Caki2 (cell line): ENCODE measurements around the gene COL9A2. TPM values are rescaled to one million over a fixed set of nuclear protein-coding genes. Genes with fewer than 3 reads are reported as not detected.
A peak's percentile ranks its signal among the peaks of the same experiment; 100 is the strongest.

Experiments
- DNase-seq: peaks from one replicate; pipeline ENCODE4 v3.0.0-alpha.2; 2015; ENCODE audit warnings: low read depth
- in situ Hi-C: cut with HindIII; loops from 2 replicates; pipeline ENCODE4 v1.10.0; 2016; ENCODE audit warnings: low sequenced_read_pairs, low pct_unique_long_range_greater_than_20kb, mixed read lengths
- total RNA-seq: library from RNA; depleted of rRNA; stranded (reverse); fragments of >200 nt; shearing (Covaris generic); gene quantifications from 2 replicates; pipeline ENCODE4 v1.2.3, GENCODE V29; 2014; ENCODE audit warnings: low replicate concordance

The COL9A2 gene
- total RNA-seq, 1 experiment from 2014 or later: not detected

DNA sequence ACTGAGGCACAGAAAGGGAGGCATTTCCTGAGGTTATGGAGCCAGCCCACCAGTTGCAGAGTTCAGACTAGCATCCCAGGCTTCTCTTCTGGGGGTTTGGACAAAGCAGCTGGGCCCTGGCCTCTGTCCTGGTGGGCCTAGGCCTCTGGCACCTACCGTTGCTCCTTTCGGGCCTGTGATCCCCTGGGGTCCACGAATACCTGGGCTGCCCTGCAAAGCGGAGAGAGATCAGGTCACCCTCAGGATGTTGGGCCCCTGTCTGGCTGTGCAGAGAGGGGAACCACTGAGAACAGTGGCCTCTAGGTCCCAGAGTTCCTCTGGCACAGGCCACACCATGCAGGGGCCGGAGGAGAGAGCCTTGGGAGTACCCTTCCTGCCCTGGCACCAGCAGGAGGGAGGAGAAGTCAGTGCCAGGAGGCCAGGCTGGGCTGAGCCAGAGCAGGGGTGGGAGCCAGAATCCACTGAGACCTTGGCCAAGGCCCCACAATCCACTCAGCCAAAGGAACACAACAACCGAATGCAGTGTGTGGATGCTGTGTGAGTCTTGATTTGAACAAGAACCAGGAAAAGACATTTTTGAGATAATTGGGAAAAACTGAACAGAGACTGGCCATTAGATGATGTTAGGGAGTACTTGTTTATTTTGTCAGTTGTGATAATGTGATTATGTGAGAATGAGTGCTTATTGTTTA is 8.9 kb downstream of the COL9A2 start:
- DNase-seq: no peak
- in situ Hi-C loops: no loop called here

DNA sequence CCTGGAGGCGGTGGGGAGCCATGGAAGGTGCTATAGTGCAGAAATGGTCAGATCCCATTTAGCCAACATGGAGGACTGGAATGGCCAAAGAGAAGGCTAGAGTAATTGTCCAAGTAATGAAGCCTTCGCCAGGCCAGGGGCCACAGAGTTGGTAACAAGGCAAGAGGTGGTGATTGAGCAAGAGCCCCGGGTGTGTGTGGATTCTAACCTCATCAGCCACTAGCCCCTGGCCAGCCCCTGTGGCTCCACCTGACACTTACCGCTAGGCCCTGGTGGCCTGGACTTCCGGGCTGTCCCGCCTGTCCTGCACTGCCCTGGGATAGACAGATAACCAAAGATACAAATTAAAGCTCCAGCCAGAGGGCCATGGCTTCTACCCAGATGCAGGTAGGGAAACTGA is 9.9 kb downstream of the COL9A2 start:
- DNase-seq: no peak

DNA sequence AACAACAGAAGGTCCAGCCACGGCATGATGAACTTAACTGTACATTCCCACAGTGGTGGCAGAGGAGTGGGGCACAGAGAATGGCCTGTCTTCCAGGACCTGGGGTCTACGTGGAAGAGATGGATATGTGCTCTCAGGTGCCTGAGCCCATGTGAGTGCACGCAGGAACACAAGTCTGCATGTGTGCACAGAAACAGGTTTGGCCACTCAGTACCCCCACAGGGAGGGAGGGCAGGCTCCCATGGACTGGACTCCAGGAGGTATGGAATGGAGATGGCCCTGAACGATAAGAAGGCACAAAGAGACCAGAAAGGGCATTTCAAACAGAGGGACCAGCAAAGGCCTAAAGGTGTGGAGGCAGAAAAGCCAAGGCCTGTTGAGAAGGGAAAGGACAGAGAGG is 10.8 kb downstream of the COL9A2 start:
- in situ Hi-C loops: no loop called here
- DNase-seq: no peak

More for the DNA sequence above, 9.9 kb downstream of the COL9A2 start:
- in situ Hi-C loops: no loop called here

DNA sequence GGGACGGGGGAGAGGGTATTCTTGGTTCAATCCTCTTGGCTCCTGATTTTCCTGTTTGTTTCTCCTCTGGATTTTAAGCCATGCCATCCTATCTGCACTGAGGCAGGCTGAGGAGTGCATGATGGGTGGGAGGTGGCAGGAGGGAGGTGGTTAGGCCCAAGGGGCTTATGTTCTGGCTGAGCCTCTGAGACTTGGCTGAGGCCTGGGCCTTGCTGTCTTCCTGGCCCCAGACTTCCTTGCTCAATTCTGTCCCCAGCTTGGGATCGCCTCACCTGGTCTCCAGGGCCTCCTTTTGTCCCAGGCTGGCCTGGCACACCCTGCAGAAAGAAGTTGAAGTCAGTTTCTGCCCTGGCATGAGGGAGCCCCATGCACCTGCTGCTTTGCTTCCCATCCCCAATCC is 11.2 kb downstream of the COL9A2 start:
- in situ Hi-C loops: no loop called here
- no peak for DNase-seq

DNA sequence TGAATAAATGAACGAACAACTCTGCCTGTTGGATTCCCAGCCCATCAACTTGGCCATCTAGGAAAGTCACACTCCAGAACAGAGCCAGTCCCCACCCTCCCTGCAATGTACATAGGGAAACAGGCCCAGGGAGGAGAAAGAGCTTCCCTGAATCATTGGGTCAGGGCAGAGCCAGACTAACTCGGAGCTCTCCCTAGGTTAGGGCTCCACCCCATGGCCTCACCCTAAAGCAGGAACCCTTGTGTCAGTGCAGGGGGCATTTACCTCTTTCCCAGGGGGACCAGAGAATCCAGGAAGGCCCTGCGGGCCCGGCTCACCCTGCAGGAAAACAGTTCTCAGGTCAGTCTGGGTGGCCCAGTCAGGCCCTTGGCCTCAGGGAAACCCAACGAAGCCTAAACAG is 11.6 kb downstream of the COL9A2 start:
- in situ Hi-C loops: no loop called here

DNA sequence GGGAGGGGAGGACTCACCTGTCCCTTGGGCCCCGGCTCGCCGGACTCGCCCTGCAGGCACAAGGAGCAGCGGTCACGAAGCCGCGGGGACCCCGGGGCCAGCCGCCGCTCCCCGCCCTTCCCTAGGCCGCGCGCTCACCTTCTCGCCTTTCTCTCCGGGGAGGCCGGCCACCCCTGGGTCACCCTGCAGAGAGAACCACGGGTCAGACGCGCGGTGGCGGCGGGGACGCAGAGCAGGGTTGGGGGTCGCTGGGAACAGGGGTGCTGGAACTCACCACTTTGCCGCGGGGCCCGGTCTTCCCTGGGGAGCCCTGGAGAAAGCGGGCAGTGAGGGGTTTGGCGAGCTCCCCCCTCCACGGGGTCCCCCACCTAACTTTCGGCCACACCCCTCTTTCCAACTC is 13.3 kb downstream of the COL9A2 start:
- in situ Hi-C loops: no loop called here
- DNase-seq: no peak

More for the DNA sequence above, 11.6 kb downstream of the COL9A2 start:
- DNase-seq: no peak

DNA sequence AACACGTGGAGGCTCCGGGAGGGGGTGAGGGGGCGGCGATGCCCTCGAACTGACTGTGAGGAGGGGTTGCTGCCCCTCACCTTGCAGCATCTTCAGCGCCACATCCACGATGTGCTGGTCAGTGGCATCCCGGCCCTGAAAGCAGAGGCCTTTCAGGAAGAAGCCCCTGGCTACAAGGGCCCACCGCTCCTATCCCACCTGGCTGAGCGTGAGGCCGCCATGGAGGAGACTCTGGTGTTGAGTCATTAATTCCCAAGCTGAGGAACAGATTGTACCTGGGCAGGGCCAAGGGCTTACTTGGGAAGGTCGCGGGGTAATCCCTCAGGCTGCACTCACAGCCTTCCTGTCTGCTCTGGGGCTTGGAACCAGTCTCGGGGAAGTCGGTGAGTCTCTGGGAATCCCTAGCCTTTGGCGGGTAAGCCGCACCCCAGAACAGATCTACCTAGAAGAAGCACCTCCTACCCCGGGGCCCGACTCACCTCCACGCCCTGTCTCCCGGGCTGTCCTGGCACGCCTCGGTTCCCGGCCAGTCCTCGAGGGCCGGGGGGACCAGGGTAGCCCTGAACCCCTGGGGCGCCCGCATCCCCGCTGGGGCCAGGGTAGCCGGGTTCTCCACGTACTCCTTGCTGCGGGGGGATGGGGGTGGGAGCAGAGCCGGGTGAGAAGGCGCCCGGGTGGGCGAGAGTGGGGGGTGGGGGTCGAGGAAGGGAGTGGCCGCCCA is 13.9 kb downstream of the COL9A2 start:
- DNase-seq: no peak
- in situ Hi-C loops: no loop called here

DNA sequence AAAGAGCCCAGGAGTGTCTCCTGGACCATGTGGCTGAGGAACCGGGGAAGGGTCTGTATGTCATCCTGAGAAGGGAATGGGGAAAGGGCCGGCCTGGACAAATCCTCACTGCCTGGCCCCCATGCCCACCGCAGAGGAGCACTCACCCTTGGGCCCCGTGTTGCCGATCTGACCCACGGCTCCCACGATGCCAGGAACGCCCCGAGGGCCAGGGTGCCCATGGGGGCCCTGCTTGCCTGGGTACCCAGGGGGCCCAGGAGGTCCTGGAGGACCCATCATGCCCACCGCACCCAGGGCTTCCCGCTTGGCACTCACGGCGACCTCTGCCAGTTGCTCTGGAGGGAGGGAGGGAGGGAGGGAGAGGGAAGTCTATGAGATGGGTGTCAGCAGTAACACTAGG is 14.6 kb downstream of the COL9A2 start:
- no peak for DNase-seq
- in situ Hi-C loops: no loop called here

DNA sequence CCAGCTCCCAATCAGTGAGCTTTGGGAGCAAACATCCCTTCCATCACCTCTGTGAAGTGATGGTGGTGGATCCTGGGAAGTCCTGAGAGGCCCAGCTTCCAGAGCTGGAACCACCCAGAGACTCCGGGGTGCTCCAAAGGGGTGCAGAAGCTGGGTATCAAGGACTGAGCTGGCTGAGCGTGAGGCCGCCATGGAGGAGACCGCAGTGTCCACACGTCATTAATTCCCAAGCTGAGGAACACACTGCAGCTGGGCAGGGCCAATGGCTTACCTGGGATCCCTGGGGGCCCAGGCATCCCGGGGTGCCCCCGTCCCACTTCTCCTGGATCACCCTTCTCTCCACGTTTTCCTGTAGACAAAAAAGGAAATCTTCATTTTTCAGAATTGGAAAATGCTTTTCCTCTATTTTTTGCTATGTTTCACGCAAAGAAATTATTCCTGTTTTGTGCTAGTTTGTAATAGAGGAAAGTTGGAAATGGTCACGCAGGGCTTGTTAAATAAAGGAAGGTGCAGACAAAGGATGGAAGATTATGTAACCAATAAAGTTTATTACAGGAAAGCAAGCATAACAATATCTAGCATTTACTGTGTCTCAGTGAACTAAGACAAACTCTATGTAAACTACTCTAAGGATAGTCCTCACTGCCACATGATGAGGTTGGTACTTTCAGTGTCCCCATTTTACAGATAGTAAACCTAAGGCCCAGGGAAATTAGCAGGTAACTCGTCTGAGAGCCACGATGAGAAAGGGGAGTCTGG is 15.4 kb downstream of the COL9A2 start:
- DNase-seq: no peak
- in situ Hi-C loops: no loop called here

DNA sequence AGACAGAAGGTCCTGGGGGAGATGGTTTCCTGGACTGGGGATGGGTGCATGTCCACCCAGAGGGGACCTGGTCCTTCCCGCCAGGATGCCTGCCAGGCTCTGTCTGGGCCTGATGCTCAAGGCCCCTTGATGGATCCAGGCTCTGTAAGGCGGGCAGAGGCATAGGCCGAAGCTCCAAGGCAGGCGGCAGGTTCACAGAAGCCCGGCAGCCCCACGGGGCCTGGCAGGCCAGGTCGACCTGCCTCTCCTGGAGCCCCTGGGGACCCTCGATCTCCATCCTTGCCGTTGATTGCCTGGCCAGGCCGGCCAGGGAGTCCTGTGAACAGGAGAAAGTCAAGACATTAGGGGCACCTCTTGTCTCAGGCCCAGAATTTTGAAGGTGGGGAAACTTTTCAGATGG is 16.0 kb downstream of the COL9A2 start:
- DNase-seq: no peak
- in situ Hi-C loops: no loop called here

DNA sequence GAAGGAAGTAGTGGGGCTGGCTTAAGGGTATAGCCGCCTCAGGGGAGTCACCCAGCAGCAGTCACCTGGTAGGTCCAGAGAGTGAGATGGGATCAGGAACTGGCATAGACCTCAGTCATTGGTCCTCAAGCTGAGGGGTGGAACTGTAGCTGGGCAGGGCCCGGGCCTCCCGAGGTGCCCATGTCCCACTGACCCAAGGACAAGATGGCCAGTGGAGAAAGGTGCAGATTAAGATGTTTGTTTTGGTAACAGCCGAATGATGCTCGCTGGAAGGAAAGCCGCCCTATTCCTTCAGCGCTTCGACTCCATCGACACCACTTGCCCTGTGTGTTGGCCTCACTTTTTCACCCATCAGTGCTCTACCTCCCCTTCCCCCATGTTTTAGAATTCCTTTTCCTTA is 16.4 kb downstream of the COL9A2 start:
- DNase-seq: no peak
- in situ Hi-C loops: no loop called here

DNA sequence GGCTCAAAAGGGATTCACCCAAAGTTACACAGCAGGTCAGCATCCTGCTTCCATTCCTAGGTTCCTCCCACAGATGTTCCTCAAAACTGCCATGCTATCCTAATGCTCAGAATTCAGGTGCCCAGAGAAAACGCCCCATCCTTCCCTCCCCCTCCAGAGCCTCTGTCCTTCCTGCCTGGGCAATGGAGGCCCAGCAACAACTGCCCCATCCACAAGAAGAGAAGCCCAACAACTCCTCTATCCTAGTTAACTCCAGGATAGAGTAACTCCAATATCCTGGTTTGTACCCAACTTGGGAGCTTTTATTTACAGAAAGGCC is 16.9 kb downstream of the COL9A2 start:
- no peak for DNase-seq
- in situ Hi-C loops: no loop called here

DNA sequence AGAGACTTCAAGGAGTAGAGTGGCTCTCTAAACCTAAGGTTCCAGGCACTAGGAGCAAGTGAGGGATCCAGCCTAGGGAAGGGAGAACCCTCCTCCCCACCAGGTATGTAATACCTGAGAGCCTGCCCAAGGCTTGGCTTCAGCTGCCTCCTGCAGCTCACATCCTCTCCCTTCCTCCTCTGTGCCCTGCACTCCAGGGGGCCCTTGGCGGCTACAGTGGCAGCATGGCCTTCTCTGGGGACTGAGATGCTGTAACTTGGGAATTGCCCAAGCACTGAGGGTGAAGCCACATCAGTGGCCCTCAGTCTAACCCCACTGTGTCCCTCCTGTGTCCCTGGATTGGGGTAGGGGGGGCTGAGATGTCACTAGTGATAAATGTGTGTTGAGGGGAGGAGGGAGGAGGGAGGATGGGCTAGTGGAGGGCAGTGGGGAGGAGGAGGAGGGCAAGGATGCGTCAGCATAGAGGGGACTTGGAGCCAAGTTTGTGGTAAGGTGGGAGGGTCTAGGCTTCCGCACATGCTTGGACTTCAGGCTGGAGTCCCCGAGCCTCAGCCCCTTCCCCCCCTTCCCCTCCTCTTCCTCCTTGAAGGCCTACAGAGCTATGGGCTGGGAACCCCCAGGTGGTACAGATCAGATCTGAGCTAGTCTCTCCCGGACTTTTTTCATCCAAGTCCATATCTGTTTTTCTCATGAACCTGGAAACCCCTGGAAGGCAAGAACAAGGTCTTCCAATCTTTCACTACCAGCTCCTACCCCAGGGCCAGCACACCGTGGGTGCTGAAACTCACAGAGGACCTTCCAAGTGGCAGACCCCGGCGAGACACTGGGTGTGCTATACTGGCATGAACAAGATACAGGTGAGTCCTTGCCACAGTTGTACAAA is 17.5 kb downstream of the COL9A2 start:
- in situ Hi-C loops: no loop called here
- DNase-seq: no peak

DNA sequence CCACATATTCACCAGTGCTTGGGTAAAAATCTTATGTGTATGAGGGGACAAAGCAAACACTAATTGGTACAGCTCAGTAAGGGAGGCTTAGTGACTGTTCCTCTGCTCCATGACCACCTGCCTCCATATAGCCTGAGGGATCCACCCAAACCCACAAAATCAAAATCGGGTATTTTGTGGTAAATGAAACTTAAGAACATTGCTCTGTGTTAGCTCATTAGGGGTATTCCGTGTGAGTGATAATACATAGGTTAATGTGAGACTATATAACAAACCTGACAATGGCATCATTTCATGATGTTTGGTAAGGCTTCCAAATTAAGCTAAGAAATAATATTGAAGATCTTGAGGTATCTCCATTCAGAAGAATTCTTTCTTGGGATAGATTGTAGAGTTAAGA is 25.8 kb downstream of the COL9A2 start:
- no peak for DNase-seq
- in situ Hi-C loops: no loop called here

DNA sequence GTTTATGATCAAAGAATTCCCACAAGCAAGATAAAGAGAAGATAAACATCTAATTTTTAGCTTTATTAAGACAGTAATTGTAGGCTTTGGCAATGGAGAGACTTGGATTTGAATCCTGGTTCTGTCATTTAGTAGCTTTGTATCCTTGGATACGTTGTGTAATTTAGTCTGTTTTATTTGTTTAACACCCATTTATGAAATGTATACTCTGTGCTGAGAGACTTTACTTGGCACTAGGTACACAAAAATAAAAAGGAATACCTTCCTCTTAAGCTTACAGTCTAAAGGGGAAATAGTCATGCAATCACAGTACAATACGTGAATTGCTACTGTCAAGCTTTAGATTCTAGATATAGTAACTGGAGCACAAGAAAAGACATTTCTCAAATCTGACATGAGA is 35.2 kb downstream of the COL9A2 start:
- no peak for DNase-seq
- in situ Hi-C loops: no loop called here

DNA sequence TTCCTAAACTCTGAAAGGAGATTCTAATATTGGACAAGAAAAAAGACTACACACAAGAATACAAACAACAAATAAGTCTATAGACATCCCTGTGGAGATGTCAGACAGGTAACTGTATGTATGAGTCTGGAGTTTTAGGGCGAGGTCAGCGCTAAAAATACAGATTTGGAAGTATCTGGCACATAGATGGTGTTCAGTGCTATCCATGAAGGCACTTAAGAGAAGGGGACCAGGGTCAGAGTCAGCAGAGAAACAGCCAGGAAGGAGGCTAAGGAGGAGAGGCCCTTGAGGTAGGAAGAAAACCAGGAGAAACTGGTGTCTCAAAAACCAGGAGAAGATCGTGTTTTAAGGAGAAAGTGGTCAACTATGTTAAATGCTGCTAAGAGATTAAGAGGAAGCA is 41.0 kb downstream of the COL9A2 start:
- DNase-seq: no peak
- in situ Hi-C loops: no loop called here

DNA sequence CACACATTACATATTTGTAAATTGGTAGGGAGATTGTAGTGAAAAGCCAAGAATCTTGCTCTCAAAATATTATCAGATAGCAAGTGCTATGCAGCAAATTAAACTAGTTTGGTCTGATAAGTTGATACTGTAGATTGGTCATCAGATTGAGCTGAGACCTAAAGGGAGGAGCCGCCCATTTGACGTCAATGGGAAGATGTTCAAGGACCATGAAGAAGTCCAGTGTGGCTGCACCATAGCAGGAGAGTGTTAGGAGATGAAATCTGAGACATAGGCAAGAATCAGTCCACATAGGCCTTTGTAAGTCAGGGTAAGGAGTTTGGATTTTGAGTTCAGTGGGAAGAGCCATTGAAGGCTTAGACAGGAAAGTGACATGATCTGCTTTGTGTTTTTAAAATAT is 42.8 kb downstream of the COL9A2 start:
- DNase-seq: no peak
- in situ Hi-C loops: no loop called here

DNA sequence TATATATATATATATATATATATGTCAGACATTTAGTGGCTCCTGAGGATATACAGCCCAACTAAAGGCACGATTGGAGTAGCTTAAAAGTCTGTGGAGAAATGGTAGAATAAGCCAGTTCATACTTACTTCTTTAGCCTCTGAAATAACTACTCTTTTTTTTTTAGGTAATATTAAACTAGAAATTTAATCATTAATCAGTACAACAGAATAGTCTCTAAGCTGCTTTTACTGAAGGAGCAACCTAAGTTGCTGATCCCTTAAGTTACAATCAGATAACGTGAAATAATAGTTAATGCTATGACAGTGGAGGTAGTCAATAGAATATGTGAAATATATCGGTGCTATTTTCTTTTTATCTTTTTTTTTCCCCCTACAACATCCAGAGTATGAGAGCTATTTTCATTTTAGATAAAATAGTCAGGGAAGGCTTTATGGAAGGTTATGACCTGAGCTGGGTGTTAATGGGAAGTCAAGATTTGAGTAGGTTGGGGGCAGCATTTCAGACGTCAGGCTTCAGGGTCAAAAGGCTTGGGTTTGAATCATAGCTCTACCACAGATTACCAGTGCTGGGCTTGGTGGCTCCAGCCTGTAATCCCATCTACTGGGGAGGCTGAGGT is 43.4 kb downstream of the COL9A2 start:
- in situ Hi-C loops: no loop called here
- DNase-seq: peak; percentile 51
